ENCODE results near the gene CACNA1I.
"Not testable (repeated sequence)": the region's sequence is repeated elsewhere in the genome, so short reads cannot be mapped to it uniquely, and the experiment has no call there.

The CACNA1I gene

DNA sequence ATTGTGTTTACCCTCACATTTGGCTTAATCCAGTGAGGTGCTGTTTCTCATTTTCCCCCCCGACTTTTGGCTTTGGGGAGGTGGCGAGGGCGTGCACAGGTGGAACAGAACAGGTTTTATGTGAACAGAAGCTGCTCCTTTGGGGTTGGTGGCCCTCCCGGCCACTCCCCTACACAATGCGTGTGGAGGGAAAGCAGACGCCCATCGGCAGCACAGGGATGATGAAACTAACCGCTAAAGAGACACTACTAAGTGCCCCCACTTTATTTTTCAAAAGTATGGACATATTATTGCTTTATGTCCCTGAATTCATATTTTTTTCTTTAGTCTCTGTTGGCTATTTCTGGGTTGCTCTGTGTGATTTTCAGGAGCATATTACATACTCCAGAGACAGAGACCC is 162.1 kb downstream of the CACNA1I start:
- Mint-ChIP-seq H3K27me3 (peaks cover 34% of the 10 kb centered on the region), H3K4me1 (ENCODE audit: low read depth) (no peaks in the 10 kb centered on the region), H3K9me3 (no peaks in the 10 kb centered on the region), H3K27ac (no peak overlapping the region), H3K4me3 (no peak overlapping the region), H3K36me3 (ENCODE audit: low read depth) (no peaks in the 10 kb centered on the region)
- intact Hi-C loops (cut with micrococcal nuclease): no loop called here

DNA sequence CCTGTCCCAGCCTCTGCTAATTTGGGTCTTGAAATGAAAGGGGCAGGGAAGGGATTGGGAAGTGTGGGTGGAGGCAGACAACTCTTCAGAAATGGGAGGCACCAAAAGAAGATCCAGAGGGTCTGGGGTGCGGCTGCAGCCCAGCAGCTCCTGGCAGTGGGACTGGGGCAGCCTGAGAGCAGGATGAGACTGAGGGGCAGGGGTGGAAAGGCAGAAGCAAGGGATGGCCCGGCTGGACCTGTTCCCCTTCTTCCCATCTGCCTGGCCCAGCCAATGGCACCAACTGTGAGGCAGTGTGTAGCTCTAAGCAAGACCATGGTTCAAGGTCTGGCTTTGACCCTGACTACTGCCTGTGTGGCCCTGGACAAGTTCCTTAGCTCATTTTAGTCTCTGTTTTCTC is 162.6 kb downstream of the CACNA1I start:
- Mint-ChIP-seq H3K9me3 (no peaks in the 10 kb centered on the region), H3K36me3 (ENCODE audit: low read depth) (no peaks in the 10 kb centered on the region), H3K4me1 (ENCODE audit: low read depth) (no peaks in the 10 kb centered on the region), H3K27ac (no peak overlapping the region), H3K4me3 (no peak overlapping the region), H3K27me3 (peaks cover 35% of the 10 kb centered on the region)
- intact Hi-C loops (cut with micrococcal nuclease): no loop called here

- H3K36me3 Mint-ChIP-seq (ENCODE audit: low read depth); H3K4me1 Mint-ChIP-seq (ENCODE audit: low read depth); H3K27ac Mint-ChIP-seq; intact Hi-C loops (cut with micrococcal nuclease); H3K4me3 Mint-ChIP-seq; H3K9me3 Mint-ChIP-seq: not testable (repeated sequence)
- H3K27me3 Mint-ChIP-seq: peaks cover 34% of the 10 kb centered on the region
Observed at GRCh38 chr22:39734046-39734445, 163.5 kb downstream of the CACNA1I start.

- H3K27me3 Mint-ChIP-seq: peaks cover 34% of the 10 kb centered on the region
- no peak overlapping the region for H3K27ac Mint-ChIP-seq
Observed at GRCh38 chr22:39734866-39735265, 164.3 kb downstream of the CACNA1I start.

DNA sequence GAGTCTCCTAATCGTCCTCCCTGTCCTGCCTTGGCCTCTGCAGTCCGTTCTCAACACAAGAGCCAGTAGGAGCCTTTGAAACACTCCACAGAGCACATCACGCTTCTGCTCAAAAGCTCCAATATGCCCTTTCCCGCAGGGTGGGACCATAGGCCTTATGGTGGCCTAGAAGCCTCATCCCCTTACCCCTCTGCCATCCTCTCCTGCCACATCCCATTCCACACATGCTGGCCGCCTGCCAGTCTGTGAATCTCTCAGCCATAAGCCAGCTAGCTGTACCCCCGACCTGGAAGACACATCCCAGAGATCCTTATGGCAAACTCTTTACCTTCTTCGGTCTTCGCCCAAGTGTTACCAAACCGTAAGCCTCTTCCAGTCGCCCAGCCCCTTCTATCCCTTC is 165.2 kb downstream of the CACNA1I start:
- H3K4me3 Mint-ChIP-seq: no peak overlapping the region
- H3K36me3 Mint-ChIP-seq (ENCODE audit: low read depth): no peaks in the 10 kb centered on the region
- H3K4me1 Mint-ChIP-seq (ENCODE audit: low read depth): no peaks in the 10 kb centered on the region
- H3K27ac Mint-ChIP-seq: no peak overlapping the region
- intact Hi-C loops (cut with micrococcal nuclease): no loop called here
- peaks cover 34% of the 10 kb centered on the region for H3K27me3 Mint-ChIP-seq
- no peaks in the 10 kb centered on the region for H3K9me3 Mint-ChIP-seq

More at GRCh38 chr22:39734866-39735265, 164.3 kb downstream of the CACNA1I start:
- Mint-ChIP-seq H3K9me3 (no peaks in the 10 kb centered on the region), H3K4me1 (ENCODE audit: low read depth) (no peaks in the 10 kb centered on the region), H3K36me3 (ENCODE audit: low read depth) (no peaks in the 10 kb centered on the region), H3K4me3 (no peak overlapping the region)
- intact Hi-C loops (cut with micrococcal nuclease): no loop called here

- Mint-ChIP-seq H3K36me3 (ENCODE audit: low read depth) (no peaks in the 10 kb centered on the region), H3K4me1 (ENCODE audit: low read depth) (no peaks in the 10 kb centered on the region), H3K27ac (no peak overlapping the region), H3K4me3 (no peak overlapping the region), H3K27me3 (peaks cover 32% of the 10 kb centered on the region), H3K9me3 (no peaks in the 10 kb centered on the region)
- intact Hi-C loops (cut with micrococcal nuclease): no loop called here
Observed at GRCh38 chr22:39738746-39739145, 168.2 kb downstream of the CACNA1I start.

Data from dendritic cell treated with granulocyte-macrophage colony-stimulating factor and Interleukin-4, amounts not matched to agents 40 ng/mL and 50 ng/mL, for 4 days (primary cell).